HepG2 (cell line): ENCODE measurements around the gene RAD21L1. TPM values are rescaled to one million over a fixed set of nuclear protein-coding genes. Genes with fewer than 3 reads are reported as not detected.
A peak's percentile ranks its signal among the peaks of the same experiment; 100 is the strongest.

Experiments used
- ATF7-NPFF ChIP-seq: sonication (generic); formaldehyde crosslinking; IDR thresholded peaks from 2 replicates; pipeline ENCODE4 v1.8.1; 2023; ENCODE audit warnings: mild to moderate bottlenecking, low read depth, missing genetic modification reagents, moderate library complexity
- CREB1 ChIP-seq, 2 experiments: fragments of 450-650 bp in 1 of 2; IDR thresholded peaks; 2 replicates each; pipeline ENCODE4 v1.6.1; 2016 to 2017; ENCODE audit warnings: control low read depth in 1 of 2, mild to moderate bottlenecking in 1 of 2, missing compliant biosample characterization in 1 of 2, missing genetic modification characterization in 1 of 2
- ESRRA ChIP-seq: sonication (generic); formaldehyde crosslinking; IDR thresholded peaks from 2 replicates; pipeline ENCODE4 v1.5.1; 2020; ENCODE audit warnings: mild to moderate bottlenecking, low read depth, missing genetic modification reagents
- KIAA2018 ChIP-seq: sonication (generic); formaldehyde crosslinking; IDR thresholded peaks from 2 replicates; pipeline ENCODE4 v1.5.0; 2020; ENCODE audit warnings: mild to moderate bottlenecking, missing genetic modification reagents, borderline replicate concordance
- TAF15 ChIP-seq: fragments of 200-400 bp; formaldehyde crosslinking; IDR thresholded peaks from one replicate; pipeline ENCODE4 v1.6.1; 2018; ENCODE audit warnings: mild to moderate bottlenecking, low read depth, low read length; ENCODE audit not compliant: poor library complexity, severe bottlenecking
- TBL1XR1 ChIP-seq: fragments of 150-350 bp; IDR thresholded peaks from 2 replicates; pipeline ENCODE4 v1.6.1; 2014; ENCODE audit warnings: borderline replicate concordance, low read length; ENCODE audit not compliant: partially characterized antibody
- ZMYM4 ChIP-seq: sonication (generic); formaldehyde crosslinking; IDR thresholded peaks from 2 replicates; pipeline ENCODE4 v1.8.1; 2023; ENCODE audit warnings: mild to moderate bottlenecking, missing genetic modification reagents
- ZNF253 ChIP-seq: sonication (generic); formaldehyde crosslinking; IDR thresholded peaks from 2 replicates; pipeline ENCODE4 v1.8.0; 2022; ENCODE audit warnings: mild to moderate bottlenecking, missing genetic modification reagents, borderline replicate concordance
- ZNF672 ChIP-seq: sonication (generic); formaldehyde crosslinking; IDR thresholded peaks from 2 replicates; pipeline ENCODE4 v1.8.1; 2022; ENCODE audit warnings: missing genetic modification reagents
- polyA plus RNA-seq, 8 experiments: library from polyadenylated mRNA; depleted of rRNA in 3 of 8; stranded (reverse) in 7 of 8; unstranded in 1 of 8; fragments of >200 nt; fragmentation: Illumina TruSeq in 4 of 8; extraction: Trizol in 4 of 8; gene quantifications; 2 replicates each; pipeline versions ENCODE4 v1.2.1 to v1.2.3, GENCODE V29; 2011 to 2016; ENCODE audit warnings: low read depth in 4 of 8, missing spikeins in 1 of 8, mixed read lengths in 1 of 8; ENCODE audit not compliant: insufficient read depth in 1 of 8
- total RNA-seq, 5 experiments: library from RNA; depleted of rRNA; stranded (reverse); fragments of >200 nt; fragmentation: Illumina TruSeq; extraction: Trizol; gene quantifications; 2 replicates each; pipeline ENCODE4 v1.2.3, GENCODE V29; 2016; ENCODE audit warnings: low read depth in 1 of 5
- TF ChIP-seq, protein P1 (sequence below): sonication (generic); formaldehyde crosslinking; IDR thresholded peaks from 2 replicates; pipeline ENCODE4 v1.5.1; 2020; ENCODE audit warnings: missing genetic modification reagents, mild to moderate bottlenecking, borderline replicate concordance
- TF ChIP-seq, protein P2 (sequence below): sonication (generic); formaldehyde crosslinking; conservative IDR thresholded peaks from 2 replicates; pipeline ENCODE4 v1.4.0; 2020; ENCODE audit warnings: missing genetic modification reagents
- TF ChIP-seq, protein P3 (sequence below): sonication (generic); formaldehyde crosslinking; IDR thresholded peaks from 2 replicates; pipeline ENCODE4 v1.4.0; 2020; ENCODE audit warnings: missing genetic modification reagents

The RAD21L1 gene
- total and polyA plus RNA-seq, 2 of the 13 experiments (the other 11 are each of a cell fraction or from before 2014, with no cell fraction given): not detected

- TF ChIP-seq ZMYM4 (CRISPR knock-in tag) (no peak), ESRRA (CRISPR knock-in tag) (no peak), TAF15 (peak; percentile 18), CREB1 (IDR thresholded peaks at IDR 0.05) (no peak), CREB1 (CRISPR knock-in tag; IDR thresholded peaks at IDR 0.05) (no peak), KIAA2018 (CRISPR knock-in tag) (no peak), ATF7-NPFF (no peak), TBL1XR1 (no peak), ZNF253 (no peak), ZNF672 (no peak)
- TF ChIP-seq, protein P1, sequence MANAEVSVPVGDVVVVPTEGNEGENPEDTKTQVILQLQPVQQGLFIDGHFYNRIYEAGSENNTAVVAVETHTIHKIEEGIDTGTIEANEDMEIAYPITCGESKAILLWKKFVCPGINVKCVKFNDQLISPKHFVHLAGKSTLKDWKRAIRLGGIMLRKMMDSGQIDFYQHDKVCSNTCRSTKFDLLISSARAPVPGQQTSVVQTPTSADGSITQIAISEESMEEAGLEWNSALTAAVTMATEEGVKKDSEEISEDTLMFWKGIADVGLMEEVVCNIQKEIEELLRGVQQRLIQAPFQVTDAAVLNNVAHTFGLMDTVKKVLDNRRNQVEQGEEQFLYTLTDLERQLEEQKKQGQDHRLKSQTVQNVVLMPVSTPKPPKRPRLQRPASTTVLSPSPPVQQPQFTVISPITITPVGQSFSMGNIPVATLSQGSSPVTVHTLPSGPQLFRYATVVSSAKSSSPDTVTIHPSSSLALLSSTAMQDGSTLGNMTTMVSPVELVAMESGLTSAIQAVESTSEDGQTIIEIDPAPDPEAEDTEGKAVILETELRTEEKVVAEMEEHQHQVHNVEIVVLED (CRISPR knock-in tag): no peak
- TF ChIP-seq, protein P2, sequence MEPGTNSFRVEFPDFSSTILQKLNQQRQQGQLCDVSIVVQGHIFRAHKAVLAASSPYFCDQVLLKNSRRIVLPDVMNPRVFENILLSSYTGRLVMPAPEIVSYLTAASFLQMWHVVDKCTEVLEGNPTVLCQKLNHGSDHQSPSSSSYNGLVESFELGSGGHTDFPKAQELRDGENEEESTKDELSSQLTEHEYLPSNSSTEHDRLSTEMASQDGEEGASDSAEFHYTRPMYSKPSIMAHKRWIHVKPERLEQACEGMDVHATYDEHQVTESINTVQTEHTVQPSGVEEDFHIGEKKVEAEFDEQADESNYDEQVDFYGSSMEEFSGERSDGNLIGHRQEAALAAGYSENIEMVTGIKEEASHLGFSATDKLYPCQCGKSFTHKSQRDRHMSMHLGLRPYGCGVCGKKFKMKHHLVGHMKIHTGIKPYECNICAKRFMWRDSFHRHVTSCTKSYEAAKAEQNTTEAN (CRISPR knock-in tag): no peak
- TF ChIP-seq, protein P3, sequence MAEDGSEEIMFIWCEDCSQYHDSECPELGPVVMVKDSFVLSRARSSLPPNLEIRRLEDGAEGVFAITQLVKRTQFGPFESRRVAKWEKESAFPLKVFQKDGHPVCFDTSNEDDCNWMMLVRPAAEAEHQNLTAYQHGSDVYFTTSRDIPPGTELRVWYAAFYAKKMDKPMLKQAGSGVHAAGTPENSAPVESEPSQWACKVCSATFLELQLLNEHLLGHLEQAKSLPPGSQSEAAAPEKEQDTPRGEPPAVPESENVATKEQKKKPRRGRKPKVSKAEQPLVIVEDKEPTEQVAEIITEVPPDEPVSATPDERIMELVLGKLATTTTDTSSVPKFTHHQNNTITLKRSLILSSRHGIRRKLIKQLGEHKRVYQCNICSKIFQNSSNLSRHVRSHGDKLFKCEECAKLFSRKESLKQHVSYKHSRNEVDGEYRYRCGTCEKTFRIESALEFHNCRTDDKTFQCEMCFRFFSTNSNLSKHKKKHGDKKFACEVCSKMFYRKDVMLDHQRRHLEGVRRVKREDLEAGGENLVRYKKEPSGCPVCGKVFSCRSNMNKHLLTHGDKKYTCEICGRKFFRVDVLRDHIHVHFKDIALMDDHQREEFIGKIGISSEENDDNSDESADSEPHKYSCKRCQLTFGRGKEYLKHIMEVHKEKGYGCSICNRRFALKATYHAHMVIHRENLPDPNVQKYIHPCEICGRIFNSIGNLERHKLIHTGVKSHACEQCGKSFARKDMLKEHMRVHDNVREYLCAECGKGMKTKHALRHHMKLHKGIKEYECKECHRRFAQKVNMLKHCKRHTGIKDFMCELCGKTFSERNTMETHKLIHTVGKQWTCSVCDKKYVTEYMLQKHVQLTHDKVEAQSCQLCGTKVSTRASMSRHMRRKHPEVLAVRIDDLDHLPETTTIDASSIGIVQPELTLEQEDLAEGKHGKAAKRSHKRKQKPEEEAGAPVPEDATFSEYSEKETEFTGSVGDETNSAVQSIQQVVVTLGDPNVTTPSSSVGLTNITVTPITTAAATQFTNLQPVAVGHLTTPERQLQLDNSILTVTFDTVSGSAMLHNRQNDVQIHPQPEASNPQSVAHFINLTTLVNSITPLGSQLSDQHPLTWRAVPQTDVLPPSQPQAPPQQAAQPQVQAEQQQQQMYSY: no peak
Observed at GRCh38 chr20:1266167-1266973, 40.5 kb downstream of the RAD21L1 start, which contains the start of gene SNPH (continued).
